C1 segment of cervical spinal cord (tissue), 14 donors: ENCODE results near the gene NAGA.
"Not testable (repeated sequence)": the region's sequence is repeated elsewhere in the genome, so short reads cannot be mapped to it uniquely, and the experiment has no call there.

Source experiments
- DNase-seq, 14 donors: peaks; one replicate each; lab custom pipeline; 2025; lab: John Stamatoyannopoulos, UW

Gene NAGA

DNA sequence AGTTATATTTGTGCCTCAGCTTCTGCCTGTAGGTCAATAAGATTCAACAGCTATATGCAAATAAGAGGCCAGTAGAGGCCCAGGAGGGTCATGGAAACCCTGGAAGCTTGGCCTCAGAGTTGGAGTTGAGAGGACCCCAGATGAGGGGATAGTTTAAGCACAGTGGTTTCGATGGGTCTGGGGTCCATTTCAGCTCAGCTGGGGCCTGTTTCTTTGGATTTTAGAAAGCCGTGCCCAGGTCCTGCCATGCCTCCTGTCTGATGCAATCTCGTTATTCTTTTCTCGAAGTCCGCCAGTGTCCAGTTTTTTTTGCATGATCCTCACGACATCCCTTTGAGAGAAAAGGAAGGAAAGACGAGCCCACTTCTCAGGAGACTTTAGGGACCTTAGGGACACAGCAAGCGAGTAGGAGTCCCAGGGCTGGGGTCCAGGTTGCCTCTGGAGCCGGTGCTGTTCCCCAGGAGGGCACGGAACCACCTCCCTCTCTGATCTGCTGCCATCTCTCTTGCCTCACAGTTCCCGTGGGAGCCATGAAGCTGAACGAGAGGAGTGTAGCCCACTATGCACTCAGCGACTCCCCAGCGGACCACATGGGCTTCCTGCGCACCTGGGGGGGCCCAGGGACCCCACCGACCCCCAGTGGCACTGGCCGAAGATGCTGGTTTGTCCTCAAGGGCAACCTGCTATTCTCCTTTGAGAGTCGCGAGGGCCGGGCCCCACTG, 6.3 kb upstream of the NAGA start:
- DNase-seq, result no peak

DNA sequence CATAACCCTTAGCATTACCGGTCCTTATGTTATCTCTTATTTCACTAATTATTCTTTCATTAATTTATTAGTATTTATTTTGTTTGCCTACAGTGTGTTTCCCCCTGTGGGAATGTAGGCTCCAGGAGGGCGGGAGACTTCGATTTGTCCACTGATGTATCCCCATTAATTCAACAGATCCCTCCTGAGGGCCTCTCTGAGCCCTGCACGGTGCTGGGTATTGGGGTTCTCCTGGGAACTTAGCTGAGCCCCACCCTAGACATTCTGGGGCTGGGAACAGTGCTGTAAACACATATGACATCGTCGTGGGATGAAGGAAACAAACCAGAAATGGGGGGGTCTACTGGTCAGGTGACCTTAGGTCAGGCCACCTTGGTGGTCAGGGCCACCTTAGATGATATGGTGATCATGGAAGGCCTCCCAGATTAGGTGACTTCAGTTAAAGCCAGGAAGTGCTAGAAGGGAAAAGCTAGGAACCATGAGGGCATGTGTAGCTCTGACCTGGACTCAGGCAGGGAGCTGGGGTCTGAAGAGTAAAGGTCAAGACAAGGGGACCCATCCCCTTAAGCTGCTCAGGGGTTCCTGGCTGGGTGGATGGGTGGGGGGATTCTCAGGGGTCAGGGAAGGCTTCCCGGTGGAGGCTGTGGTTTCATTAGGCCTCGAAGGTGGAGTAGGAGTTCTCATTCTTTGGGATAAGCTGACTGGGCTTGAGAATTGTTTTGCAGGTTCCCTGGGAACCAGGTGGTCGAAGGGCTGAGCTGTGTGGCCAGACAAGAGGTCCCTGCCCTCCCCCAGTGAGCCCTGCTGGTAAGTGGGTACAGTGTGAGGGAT, 4.4 kb upstream of the NAGA start:
- DNase-seq, result no peak

- peak in 1 of 14 donors; percentile 16 for DNase-seq
These were observed 3.7 kb upstream of the NAGA start, which contains the start of gene PHETA2 for GRCh38 chr22:42074132-42074811. Gene PHETA2, plus strand, starts transcription at chr22:42074248. Its CDS starts 3,046 bp downstream, at chr22:42077294.

- no peak for DNase-seq
These were observed 3.0 kb upstream of the NAGA start for GRCh38 chr22:42073621-42074041.

DNA sequence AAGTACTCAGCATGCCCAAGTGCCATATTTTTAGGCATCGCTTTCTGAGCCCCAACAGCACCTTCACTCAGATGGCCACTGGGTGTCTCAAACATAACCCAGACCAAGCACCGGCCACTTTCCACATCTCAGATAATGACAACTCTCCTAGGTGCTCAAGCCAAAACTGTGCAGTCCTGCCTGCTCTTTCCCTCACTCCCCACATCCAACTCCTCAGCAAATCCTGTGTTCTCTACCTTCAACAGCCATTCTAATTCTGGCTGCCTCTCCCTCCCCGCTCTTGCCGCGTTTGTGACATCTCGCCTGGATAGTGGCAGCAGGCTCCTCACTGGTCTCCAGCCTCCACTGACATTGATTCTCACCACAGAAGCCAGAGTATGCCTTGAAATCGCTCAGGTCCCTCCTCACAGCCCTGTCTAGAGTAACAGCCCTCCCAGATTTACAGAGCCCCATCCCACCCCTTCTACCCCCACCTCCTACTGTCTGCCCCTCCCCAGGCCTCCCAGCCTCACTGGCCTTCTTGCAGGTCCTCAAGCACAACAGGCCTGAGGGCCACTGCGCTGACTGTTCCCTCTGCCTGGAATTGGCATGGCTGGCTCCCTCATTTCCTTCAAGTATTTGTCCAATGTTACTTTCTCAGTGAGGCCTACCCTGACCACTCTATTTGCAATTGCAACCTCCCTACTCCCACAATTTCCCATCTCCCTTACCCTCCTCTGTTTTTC, 2.2 kb upstream of the NAGA start:
- peak in 1 of 14 donors; percentile 13 for DNase-seq

- not testable (repeated sequence) for DNase-seq
These were observed 896 bp upstream of the NAGA start for GRCh38 chr22:42071508-42071907.

DNA sequence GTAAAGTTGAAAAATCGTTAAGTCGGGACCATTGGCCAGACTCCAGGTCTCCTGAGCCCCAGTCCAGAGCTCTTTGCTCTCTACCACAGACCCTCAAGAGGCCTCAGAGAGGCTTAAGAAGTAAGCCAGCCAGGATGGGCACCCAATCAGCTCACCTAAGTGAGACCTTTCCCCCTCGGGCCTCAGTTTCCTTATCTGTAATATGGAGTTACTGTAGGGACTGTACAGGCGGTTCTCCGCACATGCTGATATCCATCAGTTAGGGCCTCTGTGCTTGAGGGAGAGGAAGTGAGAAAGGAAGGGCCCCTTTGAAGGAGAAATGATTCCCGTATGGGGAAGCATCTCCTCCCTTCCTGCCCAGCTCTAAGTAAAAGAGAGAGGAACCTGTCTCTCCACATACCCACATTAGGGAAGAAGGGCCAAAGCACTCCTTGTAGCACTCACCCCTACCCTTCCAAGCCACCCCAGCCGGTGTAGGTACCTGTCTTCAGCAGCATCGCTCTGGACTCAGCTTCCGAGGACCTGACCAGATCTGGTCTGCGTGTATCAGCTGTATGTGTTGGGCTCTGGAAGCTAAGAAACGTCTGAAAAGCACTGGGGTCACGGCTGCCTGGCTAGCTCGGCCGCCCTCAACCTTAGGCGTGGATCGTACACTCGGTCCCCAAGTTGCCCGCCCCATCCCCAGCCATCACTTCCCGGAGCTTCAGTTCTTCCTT, 653 bp downstream of the NAGA start:
- peak in 3 of 14 donors; percentile 35 to 71 (median 51) for DNase-seq

GRCh38 chr22:42068291-42068690, 2.3 kb downstream of the NAGA start:
- DNase-seq, result no peak

GRCh38 chr22:42067671-42068251, 2.9 kb downstream of the NAGA start:
- no peak for DNase-seq

- no peak for DNase-seq
These were observed 3.7 kb downstream of the NAGA start for GRCh38 chr22:42066937-42067336.

- peak in 1 of 14 donors; percentile 24 for DNase-seq
These were observed 4.4 kb downstream of the NAGA start for GRCh38 chr22:42066126-42066761.

DNA sequence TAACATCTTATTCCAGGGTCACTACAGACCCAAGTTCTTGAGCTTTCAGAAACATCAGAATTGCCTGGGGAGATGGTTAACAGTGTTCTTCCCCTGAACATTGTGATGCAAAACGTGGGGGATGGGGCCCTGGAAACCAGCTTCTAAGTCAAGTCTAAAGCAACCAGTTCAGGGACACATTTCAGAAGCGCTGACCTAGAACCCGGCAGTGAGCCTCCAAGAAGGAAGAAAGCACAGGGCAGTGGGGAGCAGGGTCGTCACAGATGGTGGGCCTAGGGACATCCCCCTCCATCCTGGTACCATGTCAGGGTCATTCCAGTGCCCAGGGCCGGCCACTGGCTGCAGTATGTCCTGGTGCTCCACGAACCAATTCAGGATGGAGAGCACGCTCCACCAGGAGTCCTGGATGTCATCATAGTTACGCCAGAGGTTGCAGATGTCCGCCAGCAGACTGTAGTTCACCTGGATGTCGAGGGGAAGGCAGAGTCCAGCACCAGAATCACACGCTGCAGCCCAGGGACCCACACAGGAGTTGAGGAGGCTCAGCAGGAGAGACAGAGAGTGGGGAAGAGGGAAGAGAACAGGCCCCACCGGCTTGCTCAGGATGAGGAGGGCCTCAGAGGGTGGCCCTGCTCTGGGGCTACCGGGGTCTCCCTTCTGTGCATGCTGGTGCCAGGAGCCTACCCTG, 5.0 kb downstream of the NAGA start:
- DNase-seq, result no peak

DNA sequence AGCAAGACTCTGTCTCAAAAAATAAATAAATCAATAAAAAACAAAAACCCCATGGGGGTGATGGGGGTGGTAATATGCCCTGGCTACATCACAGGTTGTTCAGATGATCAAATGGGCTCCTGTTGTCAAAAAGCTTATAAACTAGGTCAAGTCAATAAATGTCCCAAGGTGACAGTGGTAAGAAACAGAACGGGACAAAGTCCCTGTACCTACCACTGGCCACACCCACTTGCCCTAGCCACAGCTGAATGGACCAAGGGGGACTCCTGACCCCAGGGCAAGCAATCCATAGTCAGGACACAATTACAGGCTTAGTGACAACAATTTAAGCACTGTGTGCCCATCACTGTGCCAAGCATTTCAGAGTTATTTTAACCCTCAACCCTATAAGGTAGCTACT, 6.0 kb downstream of the NAGA start:
- no peak for DNase-seq

DNA sequence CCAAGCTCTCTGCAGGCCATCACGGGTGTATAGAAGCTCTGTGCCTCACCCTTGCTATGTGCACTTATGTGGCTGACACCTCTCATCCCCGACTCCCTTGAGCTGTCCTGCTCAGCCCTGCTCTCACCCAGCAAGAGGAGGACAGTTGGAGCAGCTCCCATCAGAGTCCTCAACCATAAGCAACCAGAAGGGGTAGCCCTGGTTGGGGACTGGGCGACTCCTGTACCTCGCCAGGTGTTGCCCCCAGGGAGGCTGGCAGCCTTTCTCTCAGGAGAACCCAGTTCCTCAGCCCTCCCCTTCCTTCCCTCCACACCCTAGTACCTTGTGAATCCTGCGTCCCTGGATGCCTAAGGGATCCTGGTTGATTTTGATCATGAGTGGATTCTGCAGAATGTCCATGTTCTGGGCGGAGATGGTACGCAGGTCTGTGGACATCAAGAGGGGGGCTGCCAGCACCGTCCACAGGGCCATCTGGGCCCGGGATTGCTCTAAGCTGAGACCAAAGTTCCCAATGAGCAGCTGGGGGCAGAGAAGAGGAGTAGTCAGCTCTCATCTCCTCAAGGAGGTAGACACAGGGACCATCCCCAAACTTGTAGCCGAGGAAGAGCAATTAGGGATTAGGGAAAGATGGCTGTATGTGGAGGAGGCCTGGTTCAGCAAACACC, 8.0 kb downstream of the NAGA start:
- DNase-seq, result no peak

DNA sequence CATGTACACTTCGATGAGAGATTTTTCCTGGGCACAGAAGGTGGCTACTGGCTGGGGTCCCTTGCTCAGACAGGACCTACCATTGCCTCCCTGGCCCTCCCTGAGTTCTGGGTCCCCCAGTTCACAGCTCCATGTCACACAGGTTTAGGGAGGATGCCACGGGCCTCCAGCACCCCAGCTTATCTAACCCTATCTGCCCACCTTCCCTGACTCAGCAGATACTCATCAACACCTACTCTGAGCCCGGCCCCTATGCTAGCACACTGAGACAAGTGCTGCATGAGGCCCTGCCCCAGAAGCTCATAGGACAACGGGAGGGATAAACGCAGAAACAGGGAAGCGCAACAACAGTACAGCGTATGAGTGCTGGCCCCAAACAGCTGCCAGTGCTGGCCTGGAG, 9.6 kb downstream of the NAGA start:
- no peak for DNase-seq

DNA sequence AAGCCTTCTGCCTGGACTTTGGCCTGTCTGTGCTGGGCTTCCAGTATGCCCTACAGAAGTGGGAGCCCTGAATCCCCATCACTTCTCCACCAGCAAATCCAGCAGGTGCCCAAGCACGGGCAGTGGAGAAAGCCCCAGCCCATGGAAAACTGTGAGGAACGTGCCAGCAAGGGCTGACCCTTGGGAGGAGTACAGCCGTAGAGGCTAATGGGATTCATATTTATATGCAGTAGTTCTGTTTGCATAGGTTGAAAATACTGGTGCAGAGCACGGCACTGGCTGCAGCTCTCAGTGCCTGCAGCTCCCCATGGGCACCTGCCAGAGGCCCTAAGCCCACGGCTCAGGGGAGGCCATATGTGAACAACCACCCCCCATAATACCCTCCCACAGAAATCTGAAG, 10.1 kb downstream of the NAGA start:
- DNase-seq, result no peak

GRCh38 chr22:42056757-42057511, 13.7 kb downstream of the NAGA start:
- no peak for DNase-seq

DNA sequence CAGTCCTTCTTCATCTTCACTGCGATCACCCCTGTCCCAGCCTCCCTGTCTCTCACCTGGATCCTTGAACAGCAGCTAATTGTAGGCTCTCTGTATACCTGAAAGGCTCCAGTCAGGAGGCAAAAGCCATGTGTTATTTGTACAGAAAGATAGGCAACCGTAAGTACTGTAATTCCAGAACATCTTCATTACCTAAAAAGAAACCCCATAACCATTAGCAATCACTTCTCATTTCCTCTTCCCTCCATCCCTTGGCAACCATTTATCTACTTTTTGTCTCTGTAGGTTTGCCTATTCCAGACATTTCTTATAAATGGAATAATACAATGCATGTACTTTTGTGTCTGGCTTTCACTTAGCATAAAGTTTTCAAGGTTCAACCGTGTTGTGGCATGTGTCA, 17.8 kb downstream of the NAGA start:
- no peak for DNase-seq
